GM19238 (cell line): ENCODE data around the gene LANCL3.
"Not testable (repeated sequence)": the region's sequence is repeated elsewhere in the genome, so short reads cannot be mapped to it uniquely, and the experiment has no call there.

ENCODE experiments used
- DNase-seq: peaks from one replicate; pipeline ENCODE4 v3.0.0; 2011; ENCODE audit warnings: low spot score; ENCODE audit not compliant: insufficient read length

The LANCL3 gene

DNA sequence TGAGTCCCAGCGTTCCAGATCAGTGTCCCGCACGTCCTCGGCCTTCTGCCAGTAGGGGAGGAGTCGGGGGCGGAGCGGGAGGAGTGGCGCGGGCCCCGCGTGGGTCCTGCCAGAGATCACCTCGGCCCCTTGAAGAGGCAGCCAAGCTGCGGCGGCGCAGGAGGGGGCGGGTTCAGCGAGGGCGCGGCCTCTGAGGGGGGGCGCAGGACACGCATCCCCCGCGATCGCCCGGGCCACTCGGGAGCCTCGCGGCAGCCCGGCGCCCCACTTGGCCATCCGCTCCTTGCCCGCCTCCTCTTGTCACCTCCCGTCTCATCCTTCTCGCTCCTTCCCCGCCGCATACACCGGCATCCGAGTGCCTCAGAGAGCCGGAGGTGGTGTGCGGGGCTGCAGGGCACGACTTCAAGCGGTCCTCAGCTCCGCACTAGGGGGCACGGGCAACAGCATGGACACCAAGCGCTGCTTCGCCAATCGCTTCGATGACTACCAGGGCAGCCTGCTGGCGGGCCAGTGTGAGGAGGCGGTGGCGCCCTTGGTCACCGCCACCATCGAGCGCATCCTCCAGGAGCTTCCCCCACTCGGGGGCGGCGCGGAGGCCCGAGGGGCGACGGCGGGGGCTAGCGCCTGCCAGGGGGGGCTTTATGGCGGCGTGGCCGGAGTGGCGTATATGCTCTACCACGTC, at the start of gene LANCL3:
Gene LANCL3, plus strand, starts transcription at position 236 of the 682 bp plus-strand sequence. Its CDS starts 210 bp downstream, at position 446.
- DNase-seq: not testable (repeated sequence)

DNA sequence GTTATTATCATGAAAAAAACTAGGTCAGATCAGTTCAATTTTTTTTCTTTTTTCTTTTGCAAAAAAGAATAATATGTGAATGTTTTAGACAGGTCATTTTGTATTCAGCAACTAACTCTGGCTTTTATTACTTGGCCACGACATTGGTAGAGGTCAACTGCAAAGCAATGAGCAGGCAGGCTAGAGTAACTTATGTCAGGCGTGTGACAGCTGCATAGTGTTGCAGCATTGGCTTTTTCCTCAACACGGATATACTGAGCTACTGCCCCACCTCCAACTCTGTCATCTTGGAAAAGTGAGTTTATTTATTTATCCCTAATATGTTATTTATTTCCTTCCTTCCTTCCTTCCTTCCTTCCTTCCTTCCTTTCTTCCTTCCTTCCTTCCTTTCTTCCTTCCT, 47.8 kb upstream of the LANCL3 start:
- DNase-seq: not testable (repeated sequence)

DNA sequence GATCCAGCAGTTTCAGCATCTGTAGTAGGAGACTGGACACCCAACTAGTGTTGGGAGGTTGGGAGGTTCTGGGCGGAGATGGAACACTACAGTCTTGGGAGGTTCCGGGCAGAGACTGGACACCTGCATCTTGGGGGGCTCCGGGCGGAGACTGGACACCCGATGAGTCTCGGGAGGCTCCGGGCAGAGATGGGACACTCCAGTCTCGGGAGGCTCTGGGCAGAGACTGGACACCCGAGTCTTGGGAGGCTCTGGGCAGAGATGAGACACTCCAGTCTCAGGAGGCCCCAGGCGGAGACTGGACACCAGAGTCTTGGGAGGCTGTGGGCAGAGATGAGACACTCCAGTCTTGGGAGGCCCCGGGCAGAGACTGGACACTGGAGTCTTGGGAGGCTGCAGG, 29.5 kb upstream of the LANCL3 start:
- no peak for DNase-seq

GRCh38 chrX:37542791-37543190, 28.7 kb upstream of the LANCL3 start:
- no peak for DNase-seq

GRCh38 chrX:37543324-37543723, 28.1 kb upstream of the LANCL3 start:
- no peak for DNase-seq

DNA sequence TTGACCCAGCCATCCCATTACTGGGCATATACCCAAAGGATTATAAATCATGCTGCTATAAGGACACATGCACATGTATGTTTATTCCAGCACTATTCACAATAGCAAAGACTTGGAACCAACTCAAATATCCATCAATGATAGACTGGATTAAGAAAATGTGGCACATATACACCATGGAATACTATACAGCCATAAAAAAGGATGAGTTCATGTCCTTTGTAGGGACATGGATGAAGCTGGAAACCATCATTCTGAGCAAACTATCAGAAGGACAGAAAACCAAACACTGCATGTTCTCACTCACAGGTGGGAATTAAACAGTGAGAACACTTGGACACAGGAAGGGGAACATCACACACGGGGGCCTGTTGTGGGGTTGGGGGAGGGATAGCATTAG, 26.9 kb upstream of the LANCL3 start:
- DNase-seq: not testable (repeated sequence)

DNA sequence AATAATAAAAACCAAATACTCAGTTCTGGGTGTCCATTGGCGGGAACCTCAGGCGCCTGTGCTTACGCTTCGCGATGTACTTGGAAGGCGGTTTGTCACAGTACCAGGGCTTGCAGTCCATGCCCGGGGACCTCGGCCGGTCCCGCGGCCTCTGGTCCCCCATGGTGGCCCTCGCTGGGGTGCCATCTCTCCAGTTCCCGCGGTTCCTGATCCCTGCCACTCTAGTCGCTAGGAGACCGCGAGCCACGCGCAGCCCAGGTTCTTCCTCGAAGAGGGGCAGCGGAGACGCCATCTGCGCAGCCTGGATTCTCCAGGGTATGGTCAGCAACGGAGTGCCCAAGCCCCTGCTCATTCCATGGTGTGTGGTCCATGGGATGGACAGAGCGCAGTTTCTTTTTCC, 26.4 kb upstream of the LANCL3 start:
- no peak for DNase-seq

GRCh38 chrX:37549619-37550018, 21.8 kb upstream of the LANCL3 start:
- not testable (repeated sequence) for DNase-seq

DNA sequence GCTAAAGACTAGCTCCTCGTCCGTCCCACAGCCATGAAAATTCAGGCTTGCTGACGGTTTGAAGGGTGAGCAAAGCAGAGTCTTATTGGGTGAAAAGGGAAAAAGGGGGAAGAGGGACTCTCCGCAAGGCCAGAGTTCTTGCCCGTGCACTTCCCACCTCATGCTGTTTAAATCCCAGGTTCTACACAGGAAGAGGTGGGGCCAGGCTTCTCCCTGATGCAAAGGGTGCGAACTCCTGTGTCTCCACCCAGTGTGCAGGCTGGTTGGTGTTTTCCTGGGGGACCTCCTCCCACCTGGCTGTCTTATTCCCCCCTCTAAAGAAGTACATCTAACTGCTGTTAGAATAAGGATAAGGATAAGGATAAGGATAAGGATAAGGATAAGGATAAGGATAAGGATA, 18.0 kb upstream of the LANCL3 start:
- DNase-seq: no peak

- not testable (repeated sequence) for DNase-seq
These were observed 6.2 kb upstream of the LANCL3 start for GRCh38 chrX:37565254-37565653.

- DNase-seq: not testable (repeated sequence)
These were observed 1.1 kb upstream of the LANCL3 start for GRCh38 chrX:37570349-37570748.

DNA sequence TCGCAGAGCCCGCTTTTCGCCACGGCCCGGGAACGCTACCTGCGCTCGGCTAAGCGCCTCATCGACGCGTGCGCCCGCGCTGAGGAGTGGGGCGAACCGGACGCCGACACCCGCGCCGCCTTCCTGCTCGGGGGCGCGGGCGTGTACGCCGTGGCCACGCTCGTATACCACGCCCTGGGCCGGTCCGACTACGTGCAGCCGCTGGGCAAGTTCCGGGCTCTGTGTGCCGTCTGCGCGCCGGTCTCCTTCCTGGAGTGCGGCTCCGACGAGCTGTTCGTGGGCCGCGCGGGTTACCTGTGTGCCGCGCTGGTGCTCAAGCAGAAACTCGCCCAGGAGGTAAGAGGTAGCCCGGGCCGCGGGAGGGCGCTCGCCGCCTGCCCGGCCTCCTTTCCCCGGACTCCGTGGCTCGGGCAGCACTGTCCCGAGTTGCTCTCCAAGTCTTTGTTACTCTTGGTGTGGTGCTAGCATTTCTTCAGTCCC, 687 bp downstream of the LANCL3 start:
- not testable (repeated sequence) for DNase-seq

DNA sequence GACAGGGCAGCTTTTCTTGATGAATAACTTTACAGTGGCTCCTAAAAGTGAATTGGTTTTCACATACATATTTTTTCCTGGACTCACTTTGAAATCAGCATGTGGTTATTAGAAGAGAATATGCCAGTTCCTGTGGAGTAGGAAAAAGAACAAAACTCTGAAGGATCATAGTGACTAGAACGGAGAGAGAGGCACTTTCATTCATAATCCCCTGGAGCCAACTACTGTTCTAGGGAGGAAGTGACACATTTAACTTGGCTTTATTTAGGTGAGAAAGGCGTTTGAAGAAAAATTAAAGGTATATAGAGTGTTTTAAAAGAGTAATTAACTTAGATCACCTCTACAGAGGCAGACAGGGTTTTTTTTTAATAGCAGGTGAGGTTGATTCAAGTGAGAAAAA, 1.7 kb downstream of the LANCL3 start:
- not testable (repeated sequence) for DNase-seq

- no peak for DNase-seq
These were observed 6.6 kb downstream of the LANCL3 start for GRCh38 chrX:37578045-37578444.

GRCh38 chrX:37580080-37580479, 8.6 kb downstream of the LANCL3 start:
- DNase-seq: no peak

DNA sequence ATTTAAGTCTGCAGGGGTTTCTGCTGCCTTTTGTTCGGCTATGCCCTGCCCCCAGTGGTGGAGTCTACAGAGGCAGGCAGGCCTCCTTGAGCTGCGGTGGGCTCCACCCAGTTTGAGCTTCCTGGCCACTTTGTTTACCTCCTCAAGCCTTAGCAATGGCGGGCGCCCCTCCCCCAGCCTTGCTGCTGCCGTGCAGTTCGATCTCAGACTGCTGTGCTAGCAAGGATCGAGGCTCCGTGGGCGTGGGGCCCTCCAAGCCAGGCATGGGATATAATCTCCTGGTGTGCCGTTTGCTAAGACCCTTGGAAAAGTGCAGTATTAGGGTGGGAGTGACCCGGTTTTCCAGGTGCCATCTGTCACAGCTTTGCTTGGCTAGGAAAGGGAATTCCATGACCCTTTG, 15.9 kb downstream of the LANCL3 start:
- not testable (repeated sequence) for DNase-seq

DNA sequence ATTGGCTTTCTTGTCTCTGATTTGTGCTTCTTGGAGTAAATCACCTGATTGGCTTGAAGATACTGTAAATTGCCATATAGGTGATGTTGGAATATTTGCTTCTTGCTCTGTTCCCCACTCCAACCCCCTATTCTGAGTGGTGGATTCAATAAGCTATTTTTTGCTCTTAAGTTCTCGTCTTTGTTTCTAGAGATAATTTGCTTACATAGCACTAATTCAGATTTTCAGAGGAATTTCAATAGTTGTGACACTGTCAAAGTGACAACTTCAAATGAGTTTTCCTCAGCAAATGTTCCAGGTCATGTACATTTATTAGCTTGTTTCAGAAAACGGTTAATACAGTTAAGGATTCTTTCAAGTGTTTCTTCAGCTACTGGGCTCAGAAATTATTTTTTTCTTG, 18.6 kb downstream of the LANCL3 start:
- no peak for DNase-seq

GRCh38 chrX:37594755-37595382, 23.4 kb downstream of the LANCL3 start:
- no peak for DNase-seq

DNA sequence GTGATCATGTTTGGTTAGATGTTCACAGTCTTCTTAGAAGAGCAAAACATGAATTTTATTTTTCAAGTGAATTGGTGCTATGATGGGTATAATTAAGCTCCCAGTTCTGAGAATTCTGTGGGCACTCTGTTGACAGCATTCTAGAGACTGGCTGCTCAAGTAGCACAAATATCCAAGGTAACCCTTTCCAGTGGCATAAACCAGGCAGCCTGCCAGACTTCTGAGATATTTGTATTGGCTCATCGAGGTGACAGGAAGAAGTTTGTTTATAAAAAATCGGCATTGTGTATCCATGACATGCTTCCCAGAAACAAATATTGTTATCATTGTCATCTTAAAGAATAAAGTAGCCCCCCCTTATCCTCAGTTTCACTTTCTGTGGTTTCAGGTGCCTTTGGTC, 28.3 kb downstream of the LANCL3 start:
- DNase-seq: no peak

DNA sequence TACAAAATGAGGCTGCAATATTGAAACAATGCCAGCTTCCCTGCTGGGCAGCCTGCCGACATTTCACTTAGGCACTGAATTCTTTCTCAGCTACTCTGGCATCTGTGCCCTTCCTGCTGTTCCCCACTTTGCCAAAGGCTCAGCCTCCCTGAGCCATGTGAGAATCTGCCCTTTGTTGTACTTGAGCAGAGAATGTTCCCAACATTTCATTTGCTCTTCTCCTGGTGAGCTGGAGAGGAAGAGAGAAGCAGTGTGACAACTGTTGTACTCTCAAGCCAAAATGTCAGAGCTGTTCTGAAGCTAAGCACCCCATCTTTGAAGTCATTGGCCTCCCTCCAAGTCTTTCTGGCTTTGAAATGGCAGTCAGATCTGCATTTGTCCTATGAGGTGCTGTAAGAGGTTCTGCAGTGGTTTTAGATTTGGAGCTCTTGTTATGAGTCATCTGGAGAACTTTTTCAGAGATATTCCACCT, 32.5 kb downstream of the LANCL3 start:
- DNase-seq: no peak

DNA sequence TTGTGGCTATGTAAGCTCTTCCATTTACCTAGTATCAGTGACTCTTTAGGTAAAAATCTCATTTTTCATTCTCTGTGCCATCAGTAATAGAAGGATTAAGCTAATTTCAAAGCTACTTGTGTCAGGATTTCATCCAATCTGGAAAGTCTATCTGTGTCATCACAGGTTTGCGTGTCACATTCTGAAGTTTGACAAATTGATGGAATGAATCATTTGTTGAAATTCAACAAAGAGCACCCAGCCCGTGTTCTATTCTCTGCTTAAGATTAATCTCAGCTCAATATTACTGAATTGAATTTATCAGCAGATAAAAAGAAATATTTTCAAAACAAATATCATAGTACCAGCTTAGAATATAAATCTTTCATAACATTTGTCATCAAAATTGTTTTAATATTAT, 35.8 kb downstream of the LANCL3 start:
- no peak for DNase-seq

DNA sequence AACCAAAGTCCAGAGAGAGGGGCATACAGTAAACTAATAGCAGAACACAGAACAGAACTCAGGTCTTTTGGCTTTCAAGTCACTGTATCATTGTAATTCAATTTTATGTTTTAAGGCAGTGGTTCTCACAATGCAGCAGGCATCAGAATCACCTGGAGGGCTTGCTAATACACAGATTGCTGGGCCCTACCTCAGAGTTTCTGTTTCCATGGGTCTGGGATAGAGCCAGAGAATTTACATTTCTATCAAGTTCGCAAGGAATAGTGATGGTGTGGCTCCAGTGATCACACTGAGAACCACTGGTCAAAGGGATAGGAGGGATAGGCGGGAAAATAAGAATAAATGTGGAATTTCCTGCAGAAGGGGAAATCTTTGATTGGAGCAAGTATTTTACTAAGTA, 36.7 kb downstream of the LANCL3 start:
- DNase-seq: no peak

DNA sequence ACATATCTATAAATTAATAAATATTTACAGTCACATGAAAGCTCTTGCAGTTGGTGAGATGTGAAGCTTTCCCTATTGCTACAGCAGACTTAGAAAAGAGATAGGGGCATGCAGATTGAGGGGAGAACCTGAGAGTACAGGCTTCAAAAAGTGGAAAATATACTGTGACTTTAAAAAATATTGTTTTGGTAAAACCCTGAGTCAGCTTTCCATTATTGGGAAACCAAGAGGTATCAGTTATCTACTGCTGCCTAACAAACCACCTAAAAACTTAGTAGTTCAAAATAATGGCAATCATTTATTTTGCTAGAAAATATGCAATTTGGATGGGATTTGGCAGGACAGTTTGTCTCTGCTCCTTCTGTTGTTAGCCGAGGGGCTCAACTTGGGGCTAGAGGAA, 38.3 kb downstream of the LANCL3 start:
- DNase-seq: no peak
